ENCODE measurements around the gene SHOC1. TPM values are rescaled to one million over a fixed set of nuclear protein-coding genes. Genes with fewer than 3 reads are reported as not detected.

Gene SHOC1
- total RNA-seq, 2 donors from 2014 or later: 13.6 TPM; not detected in 1

GRCh38 chr9:111806259-111806658 lies 11.5 kb upstream of the SHOC1 start:
- no peaks in the 10 kb centered on the region for H3K36me3 ChIP-seq
- H3K27ac ChIP-seq: no peak overlapping the region
- TF ChIP-seq CTCF (IDR thresholded peaks at IDR 0.05) (no peak), POLR2A (IDR thresholded peaks at IDR 0.05) (no peak), POLR2AphosphoS5 (IDR thresholded peaks at IDR 0.05) (no peak)
- 84% methylated on average over 2 of the region's 2 CpGs for WGBS
- intact Hi-C loops (cut with DNase I): no loop called here
- no peak overlapping the region for H3K4me3 ChIP-seq
- no peaks in the 10 kb centered on the region for H3K9me3 ChIP-seq
- DNase-seq (ENCODE audit: low spot score): no peak
- no peaks in the 10 kb centered on the region for H3K4me1 ChIP-seq (replicated peaks)
- no peaks in the 10 kb centered on the region for H3K27me3 ChIP-seq (replicated peaks; ENCODE audit: insufficient read depth)

- WGBS: 45% methylated on average over 4 of the region's 4 CpGs
- Histone ChIP-seq H3K4me3 (no peak overlapping the region), H3K4me1 (replicated peaks) (no peaks in the 10 kb centered on the region), H3K9me3 (no peaks in the 10 kb centered on the region), H3K27me3 (replicated peaks; ENCODE audit: insufficient read depth) (no peaks in the 10 kb centered on the region), H3K27ac (no peak overlapping the region), H3K36me3 (no peaks in the 10 kb centered on the region)
- intact Hi-C loops (cut with DNase I): no loop called here
- no peak for DNase-seq (ENCODE audit: low spot score)
- TF ChIP-seq POLR2A (IDR thresholded peaks at IDR 0.05) (no peak), POLR2AphosphoS5 (IDR thresholded peaks at IDR 0.05) (no peak), CTCF (IDR thresholded peaks at IDR 0.05) (no peak)
These were observed 11.1 kb upstream of the SHOC1 start for GRCh38 chr9:111805830-111806241.

- no peaks in the 10 kb centered on the region for H3K36me3 ChIP-seq
- no peak overlapping the region for H3K4me3 ChIP-seq
- no peak overlapping the region for H3K27ac ChIP-seq
- DNase-seq (ENCODE audit: low spot score): no peak
- H3K27me3 ChIP-seq (replicated peaks; ENCODE audit: insufficient read depth): no peaks in the 10 kb centered on the region
- intact Hi-C loops (cut with DNase I): no loop called here
- WGBS: 88% methylated on average over 2 of the region's 2 CpGs
- no peaks in the 10 kb centered on the region for H3K9me3 ChIP-seq
- TF ChIP-seq POLR2A (IDR thresholded peaks at IDR 0.05) (no peak), POLR2AphosphoS5 (IDR thresholded peaks at IDR 0.05) (no peak), CTCF (IDR thresholded peaks at IDR 0.05) (no peak)
- no peaks in the 10 kb centered on the region for H3K4me1 ChIP-seq (replicated peaks)
These were observed 10.5 kb upstream of the SHOC1 start for GRCh38 chr9:111805262-111805661.

- no peak for DNase-seq (ENCODE audit: low spot score)
- H3K27me3 ChIP-seq (replicated peaks; ENCODE audit: insufficient read depth): no peaks in the 10 kb centered on the region
- no peak overlapping the region for H3K4me3 ChIP-seq
- H3K27ac ChIP-seq: no peak overlapping the region
- TF ChIP-seq POLR2A (IDR thresholded peaks at IDR 0.05): no peak
- TF ChIP-seq CTCF (IDR thresholded peaks at IDR 0.05): no peak
- TF ChIP-seq POLR2AphosphoS5 (IDR thresholded peaks at IDR 0.05): no peak
- H3K9me3 ChIP-seq: no peaks in the 10 kb centered on the region
- H3K4me1 ChIP-seq (replicated peaks): no peaks in the 10 kb centered on the region
- H3K36me3 ChIP-seq: no peaks in the 10 kb centered on the region
- intact Hi-C loops (cut with DNase I): no loop called here
- 96% methylated on average over 2 of the region's 2 CpGs for WGBS
These were observed 9.9 kb upstream of the SHOC1 start for GRCh38 chr9:111804636-111805035.

GRCh38 chr9:111803924-111804323 lies 9.2 kb upstream of the SHOC1 start:
- H3K27me3 ChIP-seq (replicated peaks; ENCODE audit: insufficient read depth): no peaks in the 10 kb centered on the region
- intact Hi-C loops (cut with DNase I): no loop called here
- no peaks in the 10 kb centered on the region for H3K9me3 ChIP-seq
- no peaks in the 10 kb centered on the region for H3K36me3 ChIP-seq
- 92% methylated on average over 3 of the region's 3 CpGs for WGBS
- no peaks in the 10 kb centered on the region for H3K4me1 ChIP-seq (replicated peaks)
- no peak for DNase-seq (ENCODE audit: low spot score)
- TF ChIP-seq POLR2AphosphoS5 (IDR thresholded peaks at IDR 0.05) (no peak), POLR2A (IDR thresholded peaks at IDR 0.05) (no peak), CTCF (IDR thresholded peaks at IDR 0.05) (no peak)
- H3K27ac ChIP-seq: no peak overlapping the region
- no peak overlapping the region for H3K4me3 ChIP-seq
